Measurements from ENCODE around the gene C2orf92. TPM values are rescaled to one million over a fixed set of nuclear protein-coding genes. Genes with fewer than 3 reads are reported as not detected.
"Not testable (repeated sequence)": the region's sequence is repeated elsewhere in the genome, so short reads cannot be mapped to it uniquely, and the experiment has no call there.

Gene C2orf92
- total RNA-seq, 1 donor from 2014 or later = 3.3 TPM

DNA sequence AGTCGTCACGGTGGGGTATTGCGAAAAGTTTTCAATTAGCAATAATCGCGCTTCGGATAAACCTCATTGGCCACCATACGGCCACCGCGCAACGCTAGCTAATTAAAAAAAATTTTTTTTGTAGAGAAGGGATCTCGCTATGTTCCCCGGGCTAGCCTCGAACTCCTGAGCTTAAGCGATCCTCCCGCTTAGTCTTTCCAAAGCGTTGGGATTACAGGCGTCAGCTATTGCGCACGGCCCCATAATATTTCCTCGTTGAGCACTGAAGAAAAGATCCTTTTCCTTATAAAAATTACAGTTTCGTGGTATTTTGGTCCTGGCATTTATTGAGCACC lies 4.9 kb upstream of the C2orf92 start:
- H3K27ac Mint-ChIP-seq = peak overlapping the region; percentile 97

DNA sequence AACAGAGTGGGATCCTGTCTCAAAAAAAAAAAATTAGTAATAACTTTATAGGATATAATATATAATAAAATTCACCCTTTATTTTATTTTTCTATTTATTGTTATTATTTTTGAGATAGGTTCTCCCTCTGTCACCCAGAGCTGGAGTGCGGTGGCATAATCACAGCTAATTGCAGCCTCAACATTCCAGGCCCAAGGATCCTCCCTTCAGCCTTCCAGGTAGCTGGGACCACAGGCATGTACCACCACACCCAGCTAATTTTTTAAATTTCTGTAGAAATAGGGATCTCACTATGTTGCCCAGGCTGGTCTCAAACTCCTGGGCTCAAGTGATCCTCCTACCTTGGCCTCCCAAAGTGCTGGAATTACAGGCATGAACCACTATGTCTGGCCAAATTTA lies 958 bp downstream of the C2orf92 start:
- no peaks in the 10 kb centered on the region for H3K27me3 Mint-ChIP-seq (ENCODE audit: insufficient read depth, low read depth)
- Histone ChIP-seq H3K4me2 (no peak overlapping the region), H3K27ac (no peak overlapping the region), H3K9me3 (ENCODE audit: low read depth) (no peaks in the 10 kb centered on the region), H3F3A (ENCODE audit: low read depth) (no peaks in the 10 kb centered on the region), H3K4me1 (no peaks in the 10 kb centered on the region), H3K9ac (no peak overlapping the region), H2AFZ (replicated peaks) (no peak overlapping the region), H3K4me3 (no peak overlapping the region), H3K36me3 (no peaks in the 10 kb centered on the region), H4K20me1 (ENCODE audit: low read depth) (no peaks in the 10 kb centered on the region), H3K79me2 (ENCODE audit: low read depth) (no peaks in the 10 kb centered on the region), H3K27me3 (no peaks in the 10 kb centered on the region)
- no peaks in the 10 kb centered on the region for H3K9me3 Mint-ChIP-seq
- H3K27ac Mint-ChIP-seq = no peak overlapping the region
- no peaks in the 10 kb centered on the region for H3K36me3 Mint-ChIP-seq
- H3K4me3 Mint-ChIP-seq = no peak overlapping the region
- TF ChIP-seq, protein P1, sequence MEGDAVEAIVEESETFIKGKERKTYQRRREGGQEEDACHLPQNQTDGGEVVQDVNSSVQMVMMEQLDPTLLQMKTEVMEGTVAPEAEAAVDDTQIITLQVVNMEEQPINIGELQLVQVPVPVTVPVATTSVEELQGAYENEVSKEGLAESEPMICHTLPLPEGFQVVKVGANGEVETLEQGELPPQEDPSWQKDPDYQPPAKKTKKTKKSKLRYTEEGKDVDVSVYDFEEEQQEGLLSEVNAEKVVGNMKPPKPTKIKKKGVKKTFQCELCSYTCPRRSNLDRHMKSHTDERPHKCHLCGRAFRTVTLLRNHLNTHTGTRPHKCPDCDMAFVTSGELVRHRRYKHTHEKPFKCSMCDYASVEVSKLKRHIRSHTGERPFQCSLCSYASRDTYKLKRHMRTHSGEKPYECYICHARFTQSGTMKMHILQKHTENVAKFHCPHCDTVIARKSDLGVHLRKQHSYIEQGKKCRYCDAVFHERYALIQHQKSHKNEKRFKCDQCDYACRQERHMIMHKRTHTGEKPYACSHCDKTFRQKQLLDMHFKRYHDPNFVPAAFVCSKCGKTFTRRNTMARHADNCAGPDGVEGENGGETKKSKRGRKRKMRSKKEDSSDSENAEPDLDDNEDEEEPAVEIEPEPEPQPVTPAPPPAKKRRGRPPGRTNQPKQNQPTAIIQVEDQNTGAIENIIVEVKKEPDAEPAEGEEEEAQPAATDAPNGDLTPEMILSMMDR (IDR thresholded peaks at IDR 0.05) = no peak
- TF ChIP-seq EZH2phosphoT487 (IDR thresholded peaks at IDR 0.05) = no peak
- TF ChIP-seq EZH2 (IDR thresholded peaks at IDR 0.05) = no peak
- no peaks in the 10 kb centered on the region for H3K4me1 Mint-ChIP-seq
- DNase-seq (ENCODE audit: low spot score) = no peak

More for the DNA sequence above, 4.9 kb upstream of the C2orf92 start:
- Histone ChIP-seq H2AFZ (replicated peaks) (peak overlapping the region; percentile 80), H3K36me3 (no peaks in the 10 kb centered on the region), H3F3A (ENCODE audit: low read depth) (peaks cover 30% of the 10 kb centered on the region), H3K9me3 (ENCODE audit: low read depth) (no peaks in the 10 kb centered on the region), H3K27ac (peak overlapping the region; percentile 90), H3K79me2 (ENCODE audit: low read depth) (peaks cover 29% of the 10 kb centered on the region), H4K20me1 (ENCODE audit: low read depth) (peaks cover 34% of the 10 kb centered on the region), H3K4me1 (peaks cover 17% of the 10 kb centered on the region), H3K27me3 (no peaks in the 10 kb centered on the region), H3K4me2 (peak overlapping the region; percentile 71), H3K4me3 (peak overlapping the region; percentile 69), H3K9ac (peak overlapping the region; percentile 71)
- Mint-ChIP-seq H3K4me1 (peaks cover 24% of the 10 kb centered on the region), H3K27me3 (ENCODE audit: insufficient read depth, low read depth) (peaks cover 3% of the 10 kb centered on the region), H3K9me3 (no peaks in the 10 kb centered on the region), H3K36me3 (no peaks in the 10 kb centered on the region), H3K4me3 (peak overlapping the region; percentile 93)
- peak; percentile 58 for DNase-seq (ENCODE audit: low spot score)
- TF ChIP-seq EZH2phosphoT487 (IDR thresholded peaks at IDR 0.05) (no peak), EZH2 (IDR thresholded peaks at IDR 0.05) (no peak)
- TF ChIP-seq, protein P1 (IDR thresholded peaks at IDR 0.05) = no peak

GRCh38 chr2:97671526-97671925 lies 2.0 kb downstream of the C2orf92 start:
- no peak overlapping the region for H2AFZ ChIP-seq (replicated peaks)
- H3K9me3 ChIP-seq (ENCODE audit: low read depth) = no peaks in the 10 kb centered on the region
- Mint-ChIP-seq H3K4me1 (no peaks in the 10 kb centered on the region), H3K27ac (no peak overlapping the region), H3K27me3 (ENCODE audit: insufficient read depth, low read depth) (no peaks in the 10 kb centered on the region), H3K36me3 (no peaks in the 10 kb centered on the region), H3K4me3 (no peak overlapping the region), H3K9me3 (no peaks in the 10 kb centered on the region)
- TF ChIP-seq EZH2 (IDR thresholded peaks at IDR 0.05) (no peak), EZH2phosphoT487 (IDR thresholded peaks at IDR 0.05) (no peak)
- TF ChIP-seq, protein P1 (IDR thresholded peaks at IDR 0.05) = no peak
- H3K9ac ChIP-seq = no peak overlapping the region
- H3F3A ChIP-seq (ENCODE audit: low read depth) = no peaks in the 10 kb centered on the region
- no peak overlapping the region for H3K27ac ChIP-seq
- no peaks in the 10 kb centered on the region for H3K79me2 ChIP-seq (ENCODE audit: low read depth)
- no peaks in the 10 kb centered on the region for H3K27me3 ChIP-seq
- no peak overlapping the region for H3K4me2 ChIP-seq
- H3K36me3 ChIP-seq = no peaks in the 10 kb centered on the region
- H3K4me3 ChIP-seq = no peak overlapping the region
- H3K4me1 ChIP-seq = no peaks in the 10 kb centered on the region
- no peak for DNase-seq (ENCODE audit: low spot score)
- H4K20me1 ChIP-seq (ENCODE audit: low read depth) = no peaks in the 10 kb centered on the region

DNA sequence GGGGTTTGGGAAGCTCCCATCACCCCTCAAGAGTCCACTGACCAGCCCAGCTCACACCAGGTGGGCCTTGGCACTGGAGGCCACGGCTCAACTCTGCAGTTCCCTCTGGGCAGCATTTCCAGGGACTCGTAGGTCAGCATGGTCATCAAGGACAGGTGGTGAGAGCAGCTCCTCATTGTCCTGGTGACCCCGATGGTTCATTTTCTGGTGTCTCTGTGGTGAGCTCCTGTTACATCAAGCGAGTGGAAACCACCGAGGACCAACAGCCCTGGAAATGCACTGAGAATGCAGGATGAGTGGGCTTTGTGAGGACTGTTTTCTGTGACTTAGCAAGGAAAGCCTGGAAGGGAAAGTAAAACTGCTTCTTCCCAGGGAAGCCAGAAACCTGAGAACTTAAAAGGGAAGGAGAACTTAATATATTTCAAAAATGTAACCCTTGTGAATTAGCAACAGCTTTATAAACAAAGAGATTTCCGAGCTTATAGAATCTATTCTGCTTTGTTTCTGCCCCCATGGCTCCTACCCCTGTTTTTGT lies 3.2 kb downstream of the C2orf92 start:
- not testable (repeated sequence) for H3K36me3 ChIP-seq; H3K27ac ChIP-seq; H3K4me3 Mint-ChIP-seq; H3K9me3 ChIP-seq (ENCODE audit: low read depth); H3K9me3 Mint-ChIP-seq; H3K4me3 ChIP-seq; H3K4me2 ChIP-seq; H3K4me1 Mint-ChIP-seq; H3K9ac ChIP-seq; H2AFZ ChIP-seq (replicated peaks); H4K20me1 ChIP-seq (ENCODE audit: low read depth); H3K27me3 Mint-ChIP-seq (ENCODE audit: insufficient read depth, low read depth); H3K36me3 Mint-ChIP-seq; H3K27me3 ChIP-seq; H3K4me1 ChIP-seq; H3K79me2 ChIP-seq (ENCODE audit: low read depth); DNase-seq (ENCODE audit: low spot score); H3F3A ChIP-seq (ENCODE audit: low read depth)
- H3K27ac Mint-ChIP-seq = peak overlapping the region; percentile 78

Data from neural progenitor cell (in vitro differentiated cells).